Stimulated activated CD4-positive, alpha-beta T cell treated with anti-CD3 and anti-CD28 coated beads, TNF-alpha, amount 100 ng/mL, for 1 hour (primary cell): ENCODE data around the gene NAV2.

ENCODE experiments used
- DNase-seq, 3 donors: peaks; one replicate each; pipeline ENCODE4 v3.0.0-alpha.2; 2020; ENCODE audit warnings: low read depth in 3 of 3, low spot score in 1 of 3

Gene NAV2

DNA sequence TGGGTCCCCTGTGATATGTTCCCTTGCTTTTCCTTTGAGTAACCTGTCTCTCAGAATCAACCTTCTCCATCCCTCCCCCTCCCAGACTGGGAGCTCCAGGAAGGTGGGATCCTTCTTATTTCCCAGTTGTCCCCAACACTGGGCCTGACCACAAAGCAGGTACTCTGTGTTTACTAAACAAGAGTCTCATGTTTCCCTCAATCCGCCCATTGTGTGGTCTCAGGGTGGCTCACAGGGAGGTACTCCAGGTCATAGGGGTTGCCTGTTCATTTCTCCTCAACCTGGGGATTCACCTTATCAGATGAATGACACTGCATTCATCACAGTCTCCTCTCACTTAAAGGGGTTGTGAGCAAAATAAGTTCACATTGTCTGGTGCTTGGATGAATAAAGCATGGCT lies 26.4 kb upstream of the NAV2 start:
- DNase-seq: no peak

DNA sequence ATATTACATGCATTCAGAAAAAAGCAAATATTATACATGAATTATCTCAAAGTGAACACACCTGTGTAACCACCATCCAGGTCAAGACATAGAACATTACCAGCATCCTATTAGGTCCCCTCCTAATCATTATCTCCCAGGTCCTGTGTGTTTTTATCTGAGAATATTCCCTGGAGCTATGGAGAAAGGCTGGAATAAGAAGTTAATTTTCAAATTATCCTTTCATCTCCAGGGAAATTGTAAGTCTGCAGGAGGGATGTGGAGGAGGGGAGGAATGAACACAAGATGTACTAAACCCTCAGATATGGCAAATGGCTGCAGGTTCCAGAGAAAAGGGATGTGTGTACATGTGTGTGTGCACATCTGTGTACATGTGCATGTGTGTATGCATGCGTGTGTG lies 25.2 kb upstream of the NAV2 start:
- DNase-seq: no peak

DNA sequence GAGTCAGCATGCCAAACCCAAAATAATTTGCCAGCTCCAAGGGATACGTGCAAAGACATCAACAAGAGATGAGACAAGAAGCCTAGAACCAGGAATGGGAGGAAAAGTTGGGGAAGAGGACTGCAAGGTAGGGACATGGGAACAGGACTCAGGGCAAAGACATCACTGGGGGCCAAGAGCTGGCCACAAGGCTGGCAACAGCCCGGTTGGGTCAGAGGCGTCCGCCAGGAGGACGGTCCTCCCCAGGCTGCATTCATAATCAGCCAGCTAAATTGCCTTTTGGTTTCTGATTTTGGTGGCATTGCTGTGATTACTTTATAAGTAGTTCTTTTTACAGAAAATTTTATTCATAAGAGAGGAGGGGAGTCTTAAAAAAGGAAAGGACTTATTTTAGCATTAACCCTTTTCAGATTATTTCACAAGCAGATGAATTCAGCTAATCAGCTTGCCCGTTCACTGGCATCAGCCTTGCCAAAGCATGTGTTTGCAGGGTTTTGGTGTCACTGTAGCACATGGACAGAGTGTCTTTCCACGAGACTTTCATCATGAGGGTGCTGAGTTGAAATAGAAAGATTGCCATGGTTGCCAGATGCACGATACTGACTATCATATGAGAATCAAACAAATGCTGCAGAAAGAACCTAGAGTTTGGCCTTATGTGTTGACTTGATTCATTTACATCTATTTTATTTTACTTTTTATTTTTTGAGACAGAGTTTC lies 23.2 kb upstream of the NAV2 start:
- no peak for DNase-seq

GRCh38 chr11:19690885-19691284 lies 21.8 kb upstream of the NAV2 start:
- DNase-seq: no peak

GRCh38 chr11:19691815-19692500 lies 20.7 kb upstream of the NAV2 start:
- DNase-seq: no peak

DNA sequence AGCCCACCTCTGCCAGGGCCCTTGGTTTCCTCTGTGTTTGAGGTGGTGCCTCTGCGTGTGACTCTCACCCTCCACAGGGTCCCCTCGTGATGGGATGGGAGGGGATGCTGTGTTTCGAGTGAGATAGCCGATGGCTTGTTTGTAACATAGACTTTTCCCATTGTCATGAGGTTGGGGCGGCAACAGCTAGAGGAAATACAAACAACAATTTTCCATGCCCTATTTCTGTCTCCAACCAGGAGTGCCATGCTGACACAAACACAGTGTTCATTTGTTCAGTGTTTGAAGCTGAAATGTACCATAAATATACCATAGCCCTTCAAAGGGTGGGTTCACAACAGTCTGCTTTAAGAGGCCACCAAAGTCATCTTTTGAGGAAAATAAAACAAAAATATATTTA lies 19.5 kb upstream of the NAV2 start:
- no peak for DNase-seq

DNA sequence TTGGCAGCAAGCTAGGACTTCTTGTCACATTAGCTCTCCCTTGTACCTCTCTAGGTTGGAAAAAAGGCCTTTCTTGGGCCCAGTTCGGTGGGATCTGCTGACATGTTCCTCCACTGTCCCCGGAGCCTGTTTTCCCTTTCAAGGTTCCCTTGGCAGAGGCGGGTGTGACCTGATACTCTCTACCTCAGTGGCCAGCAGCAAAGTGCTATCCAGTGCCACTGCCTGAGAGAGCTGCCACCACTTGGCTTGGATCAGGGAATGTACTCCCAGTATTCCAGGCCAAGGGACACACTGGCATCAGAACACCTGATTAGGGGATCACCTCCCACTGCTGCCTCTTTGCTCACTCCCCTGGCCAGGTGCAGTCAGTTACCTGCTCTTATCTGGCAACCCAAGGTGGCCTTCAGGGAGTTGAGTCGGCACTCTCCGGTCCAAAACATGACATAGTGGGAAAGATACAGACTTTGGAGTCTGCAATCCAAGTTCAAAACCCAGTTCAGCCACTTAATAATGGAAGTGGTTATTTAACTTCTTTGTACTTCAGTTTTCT lies 17.8 kb upstream of the NAV2 start:
- no peak for DNase-seq

GRCh38 chr11:19696073-19696472 lies 16.6 kb upstream of the NAV2 start:
- DNase-seq: no peak

GRCh38 chr11:19696904-19697303 lies 15.7 kb upstream of the NAV2 start:
- DNase-seq: no peak

- no peak for DNase-seq
Observed at GRCh38 chr11:19697721-19698121, 14.9 kb upstream of the NAV2 start.

DNA sequence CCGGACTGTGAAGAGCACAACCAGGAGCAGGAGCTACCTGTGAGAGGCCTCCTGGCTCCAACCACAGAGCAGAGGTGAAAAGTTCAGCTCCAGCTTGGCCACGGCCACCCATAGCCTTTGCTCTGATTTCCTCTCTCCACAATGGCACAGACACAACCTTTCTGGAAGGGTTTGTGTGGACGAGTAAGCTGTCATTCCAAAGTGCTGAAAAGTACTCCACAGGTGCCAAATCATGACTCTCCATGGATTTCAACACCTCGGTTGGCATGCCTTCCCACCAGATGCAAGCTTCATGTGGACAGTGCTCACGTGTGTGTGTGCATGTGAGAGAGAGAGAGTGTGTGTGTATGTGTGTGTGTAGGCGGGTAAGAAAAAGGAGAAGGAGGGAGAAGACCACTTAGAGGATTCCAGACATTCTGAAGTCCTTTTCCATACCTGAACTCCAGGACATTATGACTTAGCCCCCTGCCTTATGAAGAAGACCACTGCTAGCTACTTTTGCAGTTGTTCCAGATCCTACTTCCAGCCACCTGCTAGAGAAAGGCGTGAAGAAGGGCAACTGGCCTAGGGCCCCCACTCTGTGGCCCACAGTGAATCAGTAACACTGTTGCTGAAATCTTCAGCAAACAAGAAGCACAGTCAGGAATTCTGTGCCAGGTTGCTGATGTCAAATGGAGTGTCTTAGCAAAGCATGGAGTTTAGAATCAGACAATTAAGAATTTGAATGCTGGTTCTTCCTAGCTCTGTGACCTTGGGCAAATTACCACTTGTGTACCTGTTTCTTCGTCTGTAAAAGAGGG lies 13.9 kb upstream of the NAV2 start:
- no peak for DNase-seq

DNA sequence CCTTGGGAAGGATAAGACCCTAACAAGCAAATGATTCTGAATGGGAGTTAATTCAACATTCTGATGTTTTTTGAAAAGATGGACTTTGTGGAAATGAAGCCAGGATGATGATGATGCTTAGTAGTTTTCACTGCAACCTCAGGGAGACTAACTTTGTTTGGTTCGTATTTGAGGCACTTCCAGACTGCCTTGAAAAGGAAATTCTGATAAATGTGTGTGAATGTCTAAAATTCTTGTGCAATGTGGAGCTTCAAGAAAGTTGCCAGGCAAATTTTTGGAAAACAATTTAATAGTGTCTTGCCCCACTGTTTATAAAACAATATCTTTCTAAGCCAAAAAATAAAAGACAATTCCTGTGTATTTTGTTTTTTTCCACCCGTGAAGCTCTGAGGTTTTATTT lies 11.2 kb upstream of the NAV2 start:
- DNase-seq: no peak

DNA sequence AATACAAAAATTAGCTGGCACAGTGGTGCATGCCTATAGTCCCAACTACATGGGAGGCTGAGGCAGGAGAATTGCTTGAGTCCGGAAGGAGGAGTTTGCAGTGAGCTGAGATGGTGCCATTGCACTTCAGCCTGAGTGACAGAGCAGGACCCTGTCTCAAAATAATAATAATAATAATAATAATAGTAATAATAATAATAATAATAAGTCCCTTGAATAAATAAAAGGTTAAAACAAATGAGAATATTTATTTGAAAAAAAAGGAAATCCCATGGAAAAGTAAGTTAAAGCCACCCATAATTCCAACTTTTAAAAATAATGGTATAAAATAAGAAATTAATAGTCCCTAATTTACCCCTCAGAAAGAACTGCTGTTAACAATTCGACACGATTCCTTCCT lies 10.0 kb upstream of the NAV2 start:
- DNase-seq: no peak

DNA sequence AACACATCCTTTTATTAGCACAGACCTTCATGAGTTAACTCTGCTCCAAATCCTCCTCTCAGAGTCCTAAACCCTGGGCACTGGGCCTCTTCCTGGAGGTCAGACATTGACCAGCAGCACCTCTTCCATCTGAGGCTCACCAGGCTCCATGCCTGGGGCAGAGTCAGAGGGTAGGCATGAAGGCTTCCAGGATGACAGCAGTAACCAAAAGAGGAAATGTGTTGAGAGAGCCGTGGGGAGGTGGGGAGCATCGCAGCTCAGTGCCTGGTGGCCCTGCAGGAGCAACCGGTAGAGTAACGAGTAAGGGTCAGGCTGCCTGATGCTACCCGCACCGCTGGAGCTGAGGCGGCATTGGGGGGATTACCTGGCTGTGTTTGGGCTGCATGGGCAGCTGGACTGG lies 9.4 kb upstream of the NAV2 start:
- DNase-seq: no peak

DNA sequence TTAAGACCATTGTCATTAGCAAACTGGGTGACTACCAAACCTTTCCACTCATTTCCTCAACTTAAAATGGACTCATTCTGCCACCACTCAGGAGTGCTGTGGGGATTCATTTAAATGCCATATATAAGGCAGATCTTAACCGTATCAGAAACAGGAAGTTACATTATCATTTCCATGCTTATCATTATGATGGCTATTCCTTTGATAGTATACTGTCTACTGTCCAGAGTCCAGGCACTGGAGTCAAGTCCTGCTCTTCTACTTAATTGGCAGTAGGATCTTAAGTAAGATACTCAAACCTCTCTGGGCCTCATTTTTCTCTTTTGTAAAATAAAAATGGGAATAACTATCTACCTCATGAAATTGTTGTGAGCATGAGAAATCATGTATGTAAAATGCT lies 8.4 kb upstream of the NAV2 start:
- DNase-seq: no peak

DNA sequence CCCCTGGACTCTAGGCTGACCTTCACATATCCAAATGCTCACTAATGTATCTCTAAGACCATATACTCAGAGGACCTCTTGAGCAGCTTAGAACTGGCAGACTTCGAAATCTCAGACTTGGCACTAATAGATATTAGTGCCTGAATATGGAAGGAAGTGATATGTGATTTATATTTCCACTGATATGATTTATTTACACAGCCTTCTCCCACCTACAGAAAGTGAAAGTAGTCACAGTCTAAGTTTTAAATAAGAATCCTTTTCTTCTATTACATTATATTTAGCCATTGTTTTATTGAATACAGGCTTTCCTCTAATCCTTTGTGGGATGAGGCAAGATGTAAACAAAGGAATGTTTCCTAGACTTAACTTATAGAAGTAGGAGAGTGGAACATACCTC lies 6.7 kb upstream of the NAV2 start:
- DNase-seq: no peak

- DNase-seq: no peak
Observed at GRCh38 chr11:19711911-19712280, 741 bp upstream of the NAV2 start.

DNA sequence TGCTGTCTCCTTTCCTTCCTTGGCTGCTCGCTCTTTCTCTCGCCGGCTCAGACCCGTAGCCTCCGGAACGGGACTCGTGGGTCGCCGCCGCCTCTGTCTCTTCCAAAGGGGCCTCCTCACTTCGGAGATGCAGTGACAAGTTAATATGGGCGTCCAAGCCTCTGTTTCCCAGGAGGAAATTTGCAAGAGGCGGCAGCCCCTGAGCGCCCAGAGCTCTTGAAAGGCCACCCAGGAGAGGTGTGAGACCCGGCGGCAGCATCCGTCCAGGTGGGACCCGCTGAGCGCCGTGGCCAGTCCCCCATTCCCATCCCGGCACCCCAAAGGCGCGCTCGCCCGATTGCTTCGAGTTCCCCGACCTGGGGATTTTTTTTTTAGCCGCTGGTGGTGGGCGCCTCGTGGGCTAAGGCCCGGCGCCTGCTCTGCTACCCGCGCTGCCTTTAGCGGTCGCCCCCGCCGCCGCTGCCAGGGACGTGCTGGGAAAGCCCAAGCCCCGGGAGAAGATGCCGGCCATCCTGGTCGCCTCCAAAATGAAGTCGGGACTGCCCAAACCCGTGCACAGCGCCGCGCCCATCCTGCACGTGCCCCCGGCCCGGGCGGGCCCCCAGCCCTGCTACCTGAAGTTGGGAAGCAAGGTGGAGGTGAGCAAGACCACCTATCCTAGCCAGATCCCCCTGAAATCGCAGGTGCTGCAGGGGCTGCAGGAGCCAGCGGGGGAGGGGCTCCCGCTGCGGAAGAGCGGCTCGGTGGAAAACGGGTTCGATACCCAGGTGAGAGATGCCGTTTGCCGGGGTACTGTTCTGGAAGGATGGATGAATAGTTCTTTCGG lies 772 bp downstream of the NAV2 start:
- DNase-seq: no peak

GRCh38 chr11:19714022-19714386 lies 1.4 kb downstream of the NAV2 start:
- no peak for DNase-seq

DNA sequence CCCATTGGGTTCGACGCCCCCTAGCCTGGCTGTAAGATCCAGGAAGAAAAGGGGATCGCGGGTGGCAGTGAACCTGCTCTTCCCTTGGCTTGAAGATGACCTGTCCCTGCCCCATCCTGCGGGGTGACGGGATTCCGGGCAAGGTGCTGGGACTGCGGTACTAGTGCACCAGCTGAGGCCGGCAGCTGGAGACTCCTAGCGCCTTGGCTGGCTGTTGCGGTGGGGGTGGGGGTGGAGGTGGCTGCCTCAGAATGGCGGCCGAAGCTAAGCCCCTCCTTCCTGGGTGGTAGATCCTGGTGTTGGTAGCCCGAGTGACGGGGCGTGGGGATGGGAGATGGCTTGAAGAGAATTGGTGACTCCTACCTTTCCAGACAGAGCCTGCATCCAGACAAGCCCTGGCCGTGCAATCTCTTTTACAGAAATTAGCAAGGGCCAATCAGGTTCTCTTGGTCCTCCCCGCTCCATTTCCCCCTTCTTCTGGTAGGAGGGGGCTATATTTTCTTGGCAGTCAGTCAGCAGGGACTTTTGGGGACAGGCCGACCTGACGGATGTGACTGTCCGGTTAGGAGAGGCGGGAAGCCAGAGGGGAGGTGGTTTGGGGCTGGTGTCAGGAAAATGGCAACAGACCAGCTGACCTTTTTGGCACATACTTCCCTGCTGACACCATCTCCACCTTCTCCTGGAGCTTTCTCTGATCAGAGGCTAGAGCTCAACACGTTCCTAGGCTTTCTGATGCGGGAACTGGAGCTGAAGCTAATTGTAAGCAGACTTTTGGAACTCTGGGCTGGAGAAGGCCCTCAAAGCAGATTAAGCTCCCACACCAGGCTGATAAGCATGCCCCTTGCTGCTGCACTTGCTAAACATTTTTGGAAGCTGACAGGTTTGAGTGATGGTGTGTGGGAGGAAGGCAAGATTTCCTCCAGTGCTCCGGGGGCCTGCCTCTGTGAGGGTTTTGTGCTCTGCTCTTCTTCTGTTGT lies 2.0 kb downstream of the NAV2 start:
- DNase-seq: no peak
